GM12801 (cell line): ENCODE measurements around the gene CLSTN2.

Experiments used
- TF ChIP-seq, protein P1 (sequence below): IDR thresholded peaks from one replicate; pipeline ENCODE4 v1.5.1; 2011; ENCODE audit warnings: control low read depth; ENCODE audit not compliant: insufficient read length; ENCODE audit errors: extremely low read depth

CLSTN2 gene

DNA sequence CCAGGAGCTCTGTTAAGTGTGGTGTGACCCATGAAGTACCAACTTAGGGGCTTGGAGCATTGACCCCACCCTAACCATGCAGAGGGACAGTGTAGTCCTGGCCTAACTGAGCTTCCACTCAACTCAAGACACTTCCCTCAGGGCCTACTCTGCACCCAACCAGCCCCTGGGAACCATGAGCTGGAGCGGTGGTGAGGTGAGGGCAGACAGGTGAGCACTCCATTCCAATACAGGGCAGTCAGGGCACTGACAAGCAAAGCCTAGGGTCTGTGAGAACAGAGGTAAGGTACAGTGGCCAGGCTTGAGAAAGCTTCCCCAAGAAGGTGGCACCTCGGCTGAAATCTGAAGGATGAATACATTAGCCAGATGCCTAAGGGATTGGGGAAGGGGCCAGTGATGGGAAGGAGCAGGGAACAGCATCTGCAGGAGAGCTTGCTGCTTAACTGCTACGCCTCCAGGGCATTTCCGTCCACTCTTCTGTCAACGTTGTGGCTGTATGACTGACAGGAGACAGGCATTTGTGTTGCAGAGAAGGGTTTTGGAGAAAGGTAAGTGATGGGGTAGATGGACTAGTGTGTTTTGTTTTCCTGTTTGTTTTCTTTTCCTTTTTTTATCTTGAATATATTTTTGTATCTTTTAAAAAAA lies 499.4 kb downstream of the CLSTN2 start:
- TF ChIP-seq, protein P1, sequence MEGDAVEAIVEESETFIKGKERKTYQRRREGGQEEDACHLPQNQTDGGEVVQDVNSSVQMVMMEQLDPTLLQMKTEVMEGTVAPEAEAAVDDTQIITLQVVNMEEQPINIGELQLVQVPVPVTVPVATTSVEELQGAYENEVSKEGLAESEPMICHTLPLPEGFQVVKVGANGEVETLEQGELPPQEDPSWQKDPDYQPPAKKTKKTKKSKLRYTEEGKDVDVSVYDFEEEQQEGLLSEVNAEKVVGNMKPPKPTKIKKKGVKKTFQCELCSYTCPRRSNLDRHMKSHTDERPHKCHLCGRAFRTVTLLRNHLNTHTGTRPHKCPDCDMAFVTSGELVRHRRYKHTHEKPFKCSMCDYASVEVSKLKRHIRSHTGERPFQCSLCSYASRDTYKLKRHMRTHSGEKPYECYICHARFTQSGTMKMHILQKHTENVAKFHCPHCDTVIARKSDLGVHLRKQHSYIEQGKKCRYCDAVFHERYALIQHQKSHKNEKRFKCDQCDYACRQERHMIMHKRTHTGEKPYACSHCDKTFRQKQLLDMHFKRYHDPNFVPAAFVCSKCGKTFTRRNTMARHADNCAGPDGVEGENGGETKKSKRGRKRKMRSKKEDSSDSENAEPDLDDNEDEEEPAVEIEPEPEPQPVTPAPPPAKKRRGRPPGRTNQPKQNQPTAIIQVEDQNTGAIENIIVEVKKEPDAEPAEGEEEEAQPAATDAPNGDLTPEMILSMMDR, result no peak

DNA sequence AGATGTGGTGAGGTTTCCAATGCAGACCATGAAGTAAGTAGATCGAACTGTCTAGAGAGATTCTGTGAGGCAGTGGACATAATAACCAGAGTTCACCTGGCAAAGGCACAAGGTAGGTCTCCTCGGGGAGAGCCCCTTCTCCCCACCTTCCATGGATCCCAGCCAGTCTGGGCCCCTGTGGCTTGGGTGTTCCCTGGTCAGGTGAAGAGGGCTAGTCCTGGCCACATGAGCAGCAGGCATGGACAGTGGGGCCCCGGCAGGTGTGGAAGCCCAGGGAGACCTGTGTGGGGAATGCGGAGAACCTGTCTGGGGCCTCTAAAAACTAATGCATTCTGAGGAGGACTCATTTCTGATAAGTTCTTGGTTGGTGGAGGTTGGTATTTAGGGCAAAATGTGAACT lies 501.4 kb downstream of the CLSTN2 start:
- TF ChIP-seq, protein P1, result no peak

DNA sequence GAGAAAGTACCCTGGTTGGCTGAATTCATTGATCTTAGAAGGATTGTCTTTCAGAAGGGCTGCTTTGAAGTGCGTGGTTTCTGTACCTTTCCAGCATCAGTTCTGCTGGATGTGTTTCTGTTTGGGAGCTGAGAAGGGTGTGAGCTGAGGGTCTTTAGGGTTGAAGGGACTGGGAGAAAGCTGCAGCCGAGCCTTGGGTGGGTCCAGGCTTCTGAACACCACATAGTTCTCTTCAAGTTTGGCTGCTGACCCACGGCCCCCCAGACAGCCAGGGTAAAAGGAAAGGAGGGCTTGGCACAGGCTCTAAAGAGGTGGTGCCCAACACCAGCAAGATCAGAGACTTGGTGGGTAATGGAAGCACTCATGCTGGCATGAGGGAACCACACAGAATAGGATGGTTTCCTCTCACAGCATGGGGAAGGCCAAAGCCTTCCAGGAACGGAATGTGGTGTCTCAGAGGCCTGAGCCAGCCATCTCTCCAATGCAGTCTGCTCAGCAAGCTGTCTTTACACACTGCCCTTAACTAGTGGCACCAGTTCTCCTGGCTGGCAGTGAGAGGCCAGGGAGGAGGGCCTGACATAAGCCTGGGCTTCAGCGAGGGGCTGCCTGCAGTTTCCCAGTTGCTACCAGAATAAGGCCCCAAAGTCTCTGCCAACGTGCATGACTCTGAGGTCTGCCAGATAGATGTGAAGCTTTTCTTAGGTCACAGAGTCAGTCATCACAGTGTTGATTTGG lies 503.9 kb downstream of the CLSTN2 start:
- TF ChIP-seq, protein P1, result no peak

DNA sequence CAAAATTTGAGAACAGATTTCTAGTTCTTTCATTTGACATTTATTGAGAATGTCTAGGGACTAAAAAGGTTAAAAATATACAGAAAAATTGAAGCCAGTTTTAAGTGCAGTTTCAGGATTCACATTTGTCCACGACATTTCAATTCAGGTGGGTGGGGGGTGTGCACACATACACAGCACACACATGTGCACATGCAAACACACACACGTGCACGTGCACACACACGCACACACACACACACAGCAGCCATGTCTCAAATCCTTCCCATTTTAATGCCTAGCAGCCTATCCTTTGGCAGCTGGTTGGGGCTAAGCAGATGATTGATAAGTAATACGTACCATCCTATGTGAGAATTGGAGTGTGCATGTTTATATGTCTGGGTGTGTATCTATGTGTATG lies 504.5 kb downstream of the CLSTN2 start:
- TF ChIP-seq, protein P1, result no peak

DNA sequence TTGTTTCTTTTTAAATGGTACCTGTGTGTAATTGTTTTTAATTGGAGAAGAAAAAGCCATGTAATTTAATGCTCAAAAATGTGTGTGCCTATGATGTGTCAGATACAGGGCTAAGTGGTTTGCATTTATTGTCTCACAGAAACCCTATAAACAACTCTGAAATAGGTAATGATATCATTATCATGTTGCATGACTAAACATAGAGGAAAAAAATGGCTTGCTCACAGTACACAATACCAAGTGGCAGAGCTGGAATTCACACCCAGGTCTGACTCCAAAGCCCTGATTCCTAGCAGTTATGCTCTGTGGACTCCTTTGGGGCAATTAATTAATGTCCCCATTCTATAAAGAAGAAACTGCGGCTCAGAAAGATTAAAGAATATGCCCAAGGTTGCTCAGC lies 505.5 kb downstream of the CLSTN2 start:
- TF ChIP-seq, protein P1, result no peak

DNA sequence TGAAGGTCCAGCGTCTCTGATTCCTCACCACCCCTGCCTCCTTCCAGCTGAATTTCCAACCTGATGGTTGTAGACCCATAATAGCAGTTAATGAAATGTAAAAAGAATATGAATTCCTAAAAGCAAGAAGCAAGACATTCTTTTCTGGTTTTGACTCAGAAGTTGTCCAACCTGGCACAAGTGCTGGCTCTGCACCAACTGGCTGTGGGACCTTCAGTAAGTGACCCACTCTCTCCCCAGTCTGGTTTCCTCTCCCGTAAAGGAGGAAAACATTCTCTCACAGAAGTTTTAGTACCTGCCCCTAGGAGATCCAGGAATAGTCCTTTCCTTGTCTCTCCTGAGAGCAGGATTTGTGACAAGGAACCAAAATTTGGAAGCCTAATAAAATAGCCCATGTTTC lies 506.0 kb downstream of the CLSTN2 start:
- TF ChIP-seq, protein P1, result no peak

DNA sequence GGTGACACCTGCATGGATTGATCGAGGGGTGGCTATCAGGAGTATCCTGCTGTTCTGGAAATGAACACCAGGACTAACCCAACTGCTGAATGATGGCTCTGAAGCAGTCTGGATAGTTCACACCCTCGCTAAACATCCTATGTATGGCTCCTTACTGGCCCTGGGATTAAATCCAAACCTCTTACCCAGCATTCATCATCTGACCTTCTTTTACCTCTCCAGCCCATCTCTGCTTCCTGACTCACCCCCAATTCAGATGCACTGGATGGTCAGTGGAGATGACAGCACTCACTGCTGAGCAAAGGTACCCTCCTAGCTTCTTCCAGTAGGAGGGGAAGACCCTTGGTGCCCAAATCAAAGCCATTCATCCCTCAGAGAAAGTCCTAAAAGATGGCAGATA lies 507.6 kb downstream of the CLSTN2 start:
- TF ChIP-seq, protein P1, result no peak
